Omental fat pad (tissue), 4 donors: ENCODE results near the gene DLG2. TPM values are rescaled to one million over a fixed set of nuclear protein-coding genes. Genes with fewer than 3 reads are reported as not detected.

Source experiments
- ATAC-seq: fragments of 150-250 bp; one replicate; pipeline ENCODE4 v1.9.1; 2016; ENCODE audit warnings: mild to moderate bottlenecking, moderate library complexity; ENCODE audit not compliant: low FRiP score
- DNase-seq: peaks from one replicate; pipeline ENCODE4 v3.0.0-alpha.2; 2019; ENCODE audit warnings: low spot score
- total RNA-seq, 4 donors: library from RNA; depleted of rRNA; stranded (reverse); fragments of >200 nt; gene quantifications; one replicate each; pipeline ENCODE4 v1.1.0, GENCODE V29; 2016
- TF ChIP-seq, protein P1 (sequence below), 3 donors: fragments of 450-650 bp; IDR thresholded peaks; one replicate each; pipeline ENCODE4 v1.5.1; 2016 to 2017; ENCODE audit warnings: antibody characterized with exemption in 3 of 3, mild to moderate bottlenecking in 3 of 3, moderate library complexity in 2 of 3

The DLG2 gene
- total RNA-seq, 4 donors from 2014 or later = 4.8 to 13.2 (median 8.1) TPM

DNA sequence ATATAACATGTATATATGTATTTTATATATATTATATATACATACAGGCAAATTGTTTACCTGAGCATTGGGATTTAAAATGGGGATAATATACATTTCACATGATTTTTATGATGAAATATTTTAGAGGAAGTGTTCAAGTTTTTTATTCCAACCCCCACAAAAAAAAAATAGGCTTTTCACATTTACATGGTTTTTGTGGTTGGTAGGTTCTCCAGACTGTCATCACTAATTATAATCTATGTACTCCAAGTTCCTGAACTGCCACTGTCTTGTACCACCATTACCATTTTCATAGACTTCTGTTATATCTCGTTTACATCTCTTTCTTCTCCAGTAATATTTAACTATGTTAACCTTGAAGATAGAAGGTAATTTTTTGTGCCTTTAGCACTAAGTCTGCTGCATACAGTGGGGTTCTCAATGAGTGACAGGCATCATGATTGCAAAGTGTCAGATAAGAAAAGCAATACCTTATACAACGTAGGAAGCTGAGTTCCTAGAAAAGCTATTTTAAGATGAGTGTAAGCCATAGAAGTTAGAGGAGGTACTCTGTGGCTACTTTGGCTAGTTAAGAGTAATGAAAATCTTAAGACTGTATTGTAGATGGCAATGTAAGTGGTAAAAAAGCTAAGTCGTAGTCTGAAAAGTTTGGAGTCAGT lies 25.8 kb upstream of the DLG2 start:
- no peak for ATAC-seq

DNA sequence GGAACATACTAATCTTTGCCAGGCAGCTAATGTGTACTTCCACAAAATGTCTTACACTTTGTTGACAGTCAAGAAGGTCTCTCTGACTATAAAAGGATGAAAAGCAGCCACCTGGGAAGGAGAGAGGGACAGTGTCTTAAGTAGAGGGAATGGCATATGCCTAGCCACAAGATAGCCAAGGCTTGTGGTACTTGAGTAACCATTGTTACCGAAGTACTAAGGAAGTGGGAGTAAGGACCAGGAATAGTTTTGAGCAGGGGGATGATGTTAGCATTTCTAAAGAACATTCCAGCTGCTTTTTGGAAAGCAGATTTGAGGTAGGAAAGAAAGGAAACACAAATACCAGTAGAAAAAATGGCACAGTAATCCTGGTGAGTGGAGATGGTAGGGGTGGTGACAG lies 24.0 kb upstream of the DLG2 start:
- TF ChIP-seq, protein P1, sequence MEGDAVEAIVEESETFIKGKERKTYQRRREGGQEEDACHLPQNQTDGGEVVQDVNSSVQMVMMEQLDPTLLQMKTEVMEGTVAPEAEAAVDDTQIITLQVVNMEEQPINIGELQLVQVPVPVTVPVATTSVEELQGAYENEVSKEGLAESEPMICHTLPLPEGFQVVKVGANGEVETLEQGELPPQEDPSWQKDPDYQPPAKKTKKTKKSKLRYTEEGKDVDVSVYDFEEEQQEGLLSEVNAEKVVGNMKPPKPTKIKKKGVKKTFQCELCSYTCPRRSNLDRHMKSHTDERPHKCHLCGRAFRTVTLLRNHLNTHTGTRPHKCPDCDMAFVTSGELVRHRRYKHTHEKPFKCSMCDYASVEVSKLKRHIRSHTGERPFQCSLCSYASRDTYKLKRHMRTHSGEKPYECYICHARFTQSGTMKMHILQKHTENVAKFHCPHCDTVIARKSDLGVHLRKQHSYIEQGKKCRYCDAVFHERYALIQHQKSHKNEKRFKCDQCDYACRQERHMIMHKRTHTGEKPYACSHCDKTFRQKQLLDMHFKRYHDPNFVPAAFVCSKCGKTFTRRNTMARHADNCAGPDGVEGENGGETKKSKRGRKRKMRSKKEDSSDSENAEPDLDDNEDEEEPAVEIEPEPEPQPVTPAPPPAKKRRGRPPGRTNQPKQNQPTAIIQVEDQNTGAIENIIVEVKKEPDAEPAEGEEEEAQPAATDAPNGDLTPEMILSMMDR (IDR thresholded peaks at IDR 0.05) = no peak
- no peak for ATAC-seq
- no peak for DNase-seq

More for the DNA sequence above, 25.8 kb upstream of the DLG2 start:
- no peak for DNase-seq
- TF ChIP-seq, protein P1 (IDR thresholded peaks at IDR 0.05) = no peak

DNA sequence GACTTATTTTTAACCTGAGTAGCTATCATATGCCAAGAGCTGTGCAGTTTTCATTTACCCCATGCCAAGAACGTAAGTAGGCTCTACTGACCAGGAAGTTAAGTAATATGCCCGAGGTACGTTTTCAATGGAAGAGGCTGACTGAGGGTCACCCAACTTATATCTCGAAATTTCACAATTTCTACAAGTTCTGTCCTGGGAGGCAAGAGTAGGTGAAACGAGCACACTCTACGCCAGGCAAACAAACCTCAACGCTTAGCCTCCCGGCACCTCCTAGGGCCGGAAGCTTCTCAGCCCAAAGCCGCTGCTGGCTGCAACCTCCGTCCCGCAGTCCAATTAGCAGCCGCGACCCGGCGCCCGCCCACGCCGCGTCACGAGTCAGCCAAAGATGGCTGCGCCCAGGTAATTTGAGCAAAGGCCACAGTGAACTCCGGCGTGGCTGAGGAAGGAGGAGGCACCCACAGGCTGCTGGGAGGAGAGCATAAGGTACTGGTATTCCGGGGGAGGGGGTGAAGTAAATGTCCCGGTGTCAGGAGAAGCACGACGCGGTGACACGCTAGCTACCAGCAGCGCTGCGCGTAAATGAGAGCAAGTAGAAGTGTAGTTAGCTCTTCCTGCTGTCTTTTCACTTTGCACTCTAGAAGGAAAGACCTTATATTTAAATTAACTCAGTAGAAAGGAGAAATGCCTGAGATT lies 20.6 kb upstream of the DLG2 start, which contains the start of gene TMEM126A:
Gene TMEM126A (plus strand): TSS at position 364 of the 696 bp plus-strand sequence. CDS start 2,289 bp downstream, outside the sequence.
- DNase-seq = peak; percentile 76

DNA sequence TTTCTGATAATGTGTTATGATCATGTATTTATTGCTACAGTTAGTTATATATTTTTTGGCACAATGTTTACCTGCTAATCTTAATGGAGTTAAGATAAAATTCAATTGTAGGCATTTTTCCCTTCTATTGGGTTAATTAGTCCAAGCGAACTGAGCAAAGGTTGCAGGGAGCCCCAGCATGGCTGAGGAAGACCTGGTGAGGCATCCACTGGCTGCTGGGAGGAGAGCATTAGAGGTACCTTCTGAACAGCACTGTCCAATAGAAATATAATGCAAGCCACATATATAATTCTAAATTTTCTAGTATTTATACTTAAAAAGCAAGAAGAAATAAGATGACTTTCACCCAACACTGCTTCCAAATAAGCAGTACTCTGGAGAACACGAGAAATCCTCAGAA lies 19.9 kb upstream of the DLG2 start:
- no peak for DNase-seq
- TF ChIP-seq, protein P1 (IDR thresholded peaks at IDR 0.05) = no peak
- ATAC-seq = no peak

More for the DNA sequence above, 20.6 kb upstream of the DLG2 start, which contains the start of gene TMEM126A:
- TF ChIP-seq, protein P1 (IDR thresholded peaks at IDR 0.05) = no peak
- peak; percentile 96 for ATAC-seq

DNA sequence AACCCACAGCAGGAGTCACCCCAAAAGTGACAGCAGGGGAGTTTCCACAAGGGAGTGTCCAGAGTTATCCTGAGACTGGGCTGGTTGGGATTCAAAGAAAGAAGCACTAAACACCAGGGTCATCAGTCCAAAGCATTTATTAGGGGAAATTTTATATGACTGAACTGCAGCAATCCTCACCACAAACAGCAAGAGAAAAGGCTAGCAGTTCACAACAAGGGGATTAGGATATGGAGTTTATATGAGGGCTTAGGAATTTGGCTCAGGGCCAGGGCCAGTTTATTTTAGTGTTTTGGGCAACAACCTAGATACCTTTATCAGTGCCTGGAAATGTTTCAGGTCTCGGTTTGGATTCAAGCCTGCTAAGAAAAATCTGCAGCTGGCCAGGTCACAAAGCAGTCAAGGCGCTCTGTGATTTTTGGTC lies 16.1 kb upstream of the DLG2 start:
- DNase-seq = no peak
- ATAC-seq = no peak
- TF ChIP-seq, protein P1 (IDR thresholded peaks at IDR 0.05) = no peak

DNA sequence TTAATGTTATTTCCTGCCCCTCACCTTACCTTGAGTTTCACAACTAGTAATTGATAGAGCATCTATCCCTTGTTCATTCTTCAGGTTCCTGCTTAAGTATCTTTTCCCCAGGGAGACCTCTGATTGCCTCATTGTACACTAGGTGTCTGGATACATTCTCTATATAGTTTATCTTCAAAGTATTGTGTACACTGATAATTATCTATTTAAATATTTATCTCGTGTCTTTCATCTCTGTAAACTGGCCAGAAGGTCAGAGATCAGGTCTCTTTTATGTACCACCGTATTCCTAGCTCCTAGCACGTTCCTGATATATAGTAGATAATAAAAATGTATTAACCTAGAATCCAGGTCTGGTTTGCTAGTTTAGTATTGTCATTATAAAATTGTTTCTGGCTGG lies 7.6 kb upstream of the DLG2 start:
- no peak for ATAC-seq
- TF ChIP-seq, protein P1 (IDR thresholded peaks at IDR 0.05) = no peak
- DNase-seq = no peak
